Left hindlimb (tissue), 1 donor: ENCODE results near the gene IQCC.
A peak's percentile ranks its signal among the peaks of the same experiment; 100 is the strongest.
"Not testable (repeated sequence)": the region's sequence is repeated elsewhere in the genome, so short reads cannot be mapped to it uniquely, and the experiment has no call there.

ENCODE experiments used
- DNase-seq: peaks from one replicate; pipeline ENCODE4 v3.0.0-alpha.2; 2018

The IQCC gene

GRCh38 chr1:32205401-32206370, at the start of gene IQCC:
TSS of gene IQCC (plus strand) at chr1:32205671. CDS start at chr1:32205682, 11 bp downstream.
- DNase-seq, result peak; percentile 90

- no peak for DNase-seq
Measured at GRCh38 chr1:32159189-32159588, 46.3 kb upstream of the IQCC start.

GRCh38 chr1:32163405-32163804, 42.1 kb upstream of the IQCC start:
- no peak for DNase-seq

- not testable (repeated sequence) for DNase-seq
Measured at GRCh38 chr1:32165633-32166032, 39.8 kb upstream of the IQCC start.

GRCh38 chr1:32170991-32171390, 34.5 kb upstream of the IQCC start:
- no peak for DNase-seq

GRCh38 chr1:32172621-32173245, 32.7 kb upstream of the IQCC start:
- no peak for DNase-seq

GRCh38 chr1:32178380-32179192, 26.9 kb upstream of the IQCC start:
- no peak for DNase-seq

- DNase-seq, result no peak
Measured at GRCh38 chr1:32179193-32179442, 26.4 kb upstream of the IQCC start.

- peak; percentile 97 for DNase-seq
Measured at GRCh38 chr1:32179443-32180185, 25.9 kb upstream of the IQCC start, which contains the start of gene TXLNA. TSS of gene TXLNA (plus strand) at chr1:32179675. CDS start at chr1:32180346, 671 bp downstream.

GRCh38 chr1:32180186-32181060, 25.0 kb upstream of the IQCC start:
- peak; percentile 73 for DNase-seq

GRCh38 chr1:32181065-32181464, 24.4 kb upstream of the IQCC start:
- DNase-seq, result no peak

- no peak for DNase-seq
Measured at GRCh38 chr1:32181563-32181962, 23.9 kb upstream of the IQCC start.

- DNase-seq, result no peak
Measured at GRCh38 chr1:32182060-32182459, 23.4 kb upstream of the IQCC start.

GRCh38 chr1:32184650-32185049, 20.8 kb upstream of the IQCC start:
- DNase-seq, result no peak

GRCh38 chr1:32186077-32186476, 19.4 kb upstream of the IQCC start:
- DNase-seq, result no peak

GRCh38 chr1:32186491-32186890, 19.0 kb upstream of the IQCC start:
- no peak for DNase-seq

- DNase-seq, result no peak
Measured at GRCh38 chr1:32187850-32188249, 17.6 kb upstream of the IQCC start.

GRCh38 chr1:32192220-32192948, 13.1 kb upstream of the IQCC start:
- no peak for DNase-seq

- DNase-seq, result no peak
Measured at GRCh38 chr1:32194984-32195383, 10.5 kb upstream of the IQCC start.

- no peak for DNase-seq
Measured at GRCh38 chr1:32195531-32195930, 9.9 kb upstream of the IQCC start.
